B cell (primary cell): ENCODE data around the gene SPAG5. TPM values are rescaled to one million over a fixed set of nuclear protein-coding genes. Genes with fewer than 3 reads are reported as not detected.

Source experiments
- ATAC-seq: fragments of 200-7000 bp; cut with Tn5 transposase; one replicate; pipeline ENCODE4 v1.10.0; 2021; ENCODE audit warnings: low read depth, mild to moderate bottlenecking, moderate number of reproducible peaks, moderate library complexity
- CTCF ChIA-PET: fragments of 350-600 bp; sonication (Branson Sonifier 250); formaldehyde crosslinking; loops from one replicate; lab custom pipeline; 2021; ENCODE audit warnings: antibody characterized with exemption, inconsistent platforms; lab: Charles Lee
- POLR2A ChIA-PET: fragments of 350-600 bp; sonication (Branson Sonifier 250); formaldehyde crosslinking; loops from one replicate; lab custom pipeline; 2021; ENCODE audit warnings: antibody characterized with exemption; lab: Charles Lee
- DNase-seq: peaks from one replicate; pipeline ENCODE4 v3.0.0; 2013
- H2AFZ ChIP-seq: 2 replicates; pipeline ENCODE4 v1.6.1; 2012; ENCODE audit warnings: mild to moderate bottlenecking, low read depth, low read length; ENCODE audit not compliant: insufficient read depth, poor library complexity, severe bottlenecking
- H3K27ac ChIP-seq, 2 donors: 1 replicate in 1 of 2; 2 replicates in 1 of 2; pipeline ENCODE4 v1.5.1; 2012 to 2013; ENCODE audit warnings: low read length in 2 of 2, mild to moderate bottlenecking in 2 of 2, moderate library complexity in 1 of 2
- H3K27me3 ChIP-seq, 4 experiments: fragments of 200-600 bp in 1 of 4; sonication (generic) in 1 of 4; replicated peaks in 1 of 4; 1 replicate in 2 of 4; 2 replicates in 2 of 4; pipeline versions ENCODE4 v1.6.1 to v1.7.0; 2013 to 2016; ENCODE audit warnings: low read length in 3 of 4, mild to moderate bottlenecking in 2 of 4, mixed read lengths in 1 of 4, moderate library complexity in 1 of 4; ENCODE audit not compliant: insufficient read depth in 4 of 4, control insufficient read depth in 3 of 4; ENCODE audit errors: control extremely low read depth in 1 of 4
- H3K36me3 ChIP-seq, 2 experiments: replicated peaks in 1 of 2; 1 replicate in 1 of 2; 2 replicates in 1 of 2; pipeline versions ENCODE4 v1.6.1 to v1.7.1; 2013; ENCODE audit warnings: low read length in 1 of 2; ENCODE audit not compliant: insufficient read depth in 2 of 2, control insufficient read depth in 1 of 2; ENCODE audit errors: control extremely low read depth in 1 of 2, extremely low read depth in 1 of 2
- H3K4me1 ChIP-seq, 2 donors: fragments of 200-600 bp in 1 of 2; sonication (generic) in 1 of 2; 1 replicate in 1 of 2; 2 replicates in 1 of 2; pipeline versions ENCODE4 v1.5.1 to v1.6.1; 2013 to 2017; ENCODE audit warnings: low read length in 2 of 2; ENCODE audit not compliant: control insufficient read depth in 2 of 2, insufficient read depth in 2 of 2
- H3K4me2 ChIP-seq: replicated peaks from 2 replicates; pipeline ENCODE3; 2012; ENCODE audit warnings: mild to moderate bottlenecking, low read depth, low read length; ENCODE audit not compliant: poor library complexity, severe bottlenecking
- H3K4me3 ChIP-seq, 5 experiments: fragments of 200-600 bp in 1 of 5; sonication (generic) in 1 of 5; 1 replicate in 3 of 5; 2 replicates in 2 of 5; pipeline versions ENCODE4 v1.5.1 to v1.7.0; 2011 to 2016; ENCODE audit warnings: low read length in 4 of 5, mild to moderate bottlenecking in 4 of 5, low read depth in 2 of 5, control low read depth in 1 of 5, moderate library complexity in 1 of 5; ENCODE audit not compliant: insufficient read depth in 1 of 5; ENCODE audit errors: control extremely low read depth in 1 of 5, extremely low read depth in 1 of 5
- H3K79me2 ChIP-seq: fragments of 200-600 bp; sonication (generic); one replicate; pipeline ENCODE4 v1.6.0; 2016; ENCODE audit warnings: low read length; ENCODE audit not compliant: control insufficient read depth, insufficient read depth
- H3K9ac ChIP-seq: fragments of 200-600 bp; sonication (generic); 2 replicates; pipeline ENCODE4 v1.6.1; 2017; ENCODE audit warnings: mild to moderate bottlenecking, low read length, moderate library complexity
- H3K9me3 ChIP-seq, 3 donors: one replicate each; pipeline versions ENCODE4 v1.6.1 to v1.7.1; 2013; ENCODE audit warnings: low read length in 2 of 3; ENCODE audit not compliant: control insufficient read depth in 2 of 3, insufficient read depth in 1 of 3; ENCODE audit errors: control extremely low read depth in 1 of 3
- H4K20me1 ChIP-seq: 2 replicates; pipeline ENCODE4 v1.6.0; 2012; ENCODE audit warnings: mild to moderate bottlenecking, low read length; ENCODE audit not compliant: insufficient read depth, control insufficient read depth, poor library complexity, severe bottlenecking
- H3K27ac Mint-ChIP-seq: one replicate; pipeline ENCODE4 v1.8.0; 2021; ENCODE audit warnings: mixed read lengths
- H3K27me3 Mint-ChIP-seq: one replicate; pipeline ENCODE4 v1.8.0; 2021; ENCODE audit warnings: mixed read lengths
- H3K4me1 Mint-ChIP-seq: one replicate; pipeline ENCODE4 v1.8.0; 2021; ENCODE audit warnings: mixed read lengths
- H3K4me3 Mint-ChIP-seq: one replicate; pipeline ENCODE4 v1.8.0; 2021; ENCODE audit warnings: mixed read lengths
- H3K9me3 Mint-ChIP-seq: one replicate; pipeline ENCODE4 v1.8.0; 2022; ENCODE audit warnings: mixed read lengths; ENCODE audit not compliant: insufficient read depth
- EZH2 ChIP-seq: IDR thresholded peaks from 2 replicates; pipeline ENCODE4 v1.6.1; 2012; ENCODE audit warnings: borderline replicate concordance, low read depth, mild to moderate bottlenecking, moderate library complexity, low read length; ENCODE audit not compliant: insufficient read depth, poor library complexity, severe bottlenecking
- WGBS: methylation state at CpG from one replicate; pipeline ENCODE4 v1.1.5; 2013; ENCODE audit warnings: missing lambda C conversion rate; ENCODE audit not compliant: insufficient coverage; 5-methylcytosine and 5-hydroxymethylcytosine counted together
- intact Hi-C: fragments of 100-400 bp; cut with micrococcal nuclease; formaldehyde crosslinking; loops from one replicate; pipeline ENCODE4 v1.10.0; 2022
- polyA plus RNA-seq: library from polyadenylated mRNA; depleted of rRNA; stranded (reverse); fragments of >200 nt; gene quantifications from 2 replicates; pipeline ENCODE4 v1.2.3, GENCODE V29; 2012
- total RNA-seq, 2 donors: library from RNA; stranded (reverse); fragments of 120-200 nt in 1 of 2; gene quantifications; 1 replicate in 1 of 2; 2 replicates in 1 of 2; pipeline versions ENCODE4 v1.2.3 to v1.2.4, GENCODE V29; 2013 to 2022
- TF ChIP-seq, protein P1 (sequence below): fragments of 200-600 bp; IDR thresholded peaks from one replicate; pipeline ENCODE4 v1.8.0; 2022; ENCODE audit warnings: antibody characterized with exemption, mild to moderate bottlenecking

SPAG5 gene
- total and polyA plus RNA-seq, 2 donors (not counting 1 experiment from before 2014, with no cell fraction given), result 4.7 to 8.0 TPM

DNA sequence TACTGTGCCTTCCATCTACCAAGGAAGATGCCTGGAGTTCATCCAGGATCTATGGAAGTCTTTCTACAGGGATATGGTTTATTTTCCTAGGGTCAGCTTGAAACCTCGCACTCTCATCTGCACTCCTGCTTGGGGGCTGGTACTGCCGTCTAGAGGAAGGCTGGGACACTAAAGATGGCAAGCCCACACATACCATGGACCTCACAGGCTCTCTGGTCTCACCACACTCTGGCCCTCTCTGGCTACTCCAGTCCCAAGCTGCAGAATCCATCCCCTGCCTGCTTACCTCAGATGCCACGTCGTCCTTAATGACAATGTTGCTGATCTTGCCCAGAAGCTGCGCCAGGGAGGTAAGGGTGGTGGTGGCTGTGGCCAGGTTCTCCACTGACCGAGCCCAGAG is 44.3 kb downstream of the SPAG5 start:
- Histone ChIP-seq H3K4me2 (no peak overlapping the region), H3K79me2 (peaks cover 29% of the 10 kb centered on the region), H3K27me3 (no peaks in the 10 kb centered on the region), H4K20me1 (peaks cover 16% of the 10 kb centered on the region), H3K9ac (no peak overlapping the region), H3K36me3 (peaks cover 24 to 58% of the 10 kb centered on the region in 2 experiments), H3K4me3 (no peak overlapping the region), H2AFZ (no peak overlapping the region), H3K27ac (no peak overlapping the region), H3K9me3 (no peaks in the 10 kb centered on the region), H3K4me1 (peaks cover 28 to 30% of the 10 kb centered on the region in 2 donors)
- DNase-seq (peak; percentile 36), ATAC-seq (no peak)
- Mint-ChIP-seq H3K27ac (peak overlapping the region; percentile 32), H3K4me1 (peaks cover 30% of the 10 kb centered on the region), H3K9me3 (no peaks in the 10 kb centered on the region), H3K4me3 (no peak overlapping the region), H3K27me3 (no peaks in the 10 kb centered on the region)
- 96% methylated on average over 6 of the region's 6 CpGs for WGBS
- intact Hi-C loops, result no loop called here
- POLR2A ChIA-PET, result no interaction called here
- CTCF ChIA-PET, result interaction anchor here (0.6 to 2.2 kb wide), 5 partner anchors 20 to 138 kb away, joined by 3 to 7 read pairs (median 4); partner anchors contain the start of gene SPAG5
- TF ChIP-seq EZH2, result no peak
- TF ChIP-seq, protein P1, sequence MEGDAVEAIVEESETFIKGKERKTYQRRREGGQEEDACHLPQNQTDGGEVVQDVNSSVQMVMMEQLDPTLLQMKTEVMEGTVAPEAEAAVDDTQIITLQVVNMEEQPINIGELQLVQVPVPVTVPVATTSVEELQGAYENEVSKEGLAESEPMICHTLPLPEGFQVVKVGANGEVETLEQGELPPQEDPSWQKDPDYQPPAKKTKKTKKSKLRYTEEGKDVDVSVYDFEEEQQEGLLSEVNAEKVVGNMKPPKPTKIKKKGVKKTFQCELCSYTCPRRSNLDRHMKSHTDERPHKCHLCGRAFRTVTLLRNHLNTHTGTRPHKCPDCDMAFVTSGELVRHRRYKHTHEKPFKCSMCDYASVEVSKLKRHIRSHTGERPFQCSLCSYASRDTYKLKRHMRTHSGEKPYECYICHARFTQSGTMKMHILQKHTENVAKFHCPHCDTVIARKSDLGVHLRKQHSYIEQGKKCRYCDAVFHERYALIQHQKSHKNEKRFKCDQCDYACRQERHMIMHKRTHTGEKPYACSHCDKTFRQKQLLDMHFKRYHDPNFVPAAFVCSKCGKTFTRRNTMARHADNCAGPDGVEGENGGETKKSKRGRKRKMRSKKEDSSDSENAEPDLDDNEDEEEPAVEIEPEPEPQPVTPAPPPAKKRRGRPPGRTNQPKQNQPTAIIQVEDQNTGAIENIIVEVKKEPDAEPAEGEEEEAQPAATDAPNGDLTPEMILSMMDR, result peak; percentile 24

DNA sequence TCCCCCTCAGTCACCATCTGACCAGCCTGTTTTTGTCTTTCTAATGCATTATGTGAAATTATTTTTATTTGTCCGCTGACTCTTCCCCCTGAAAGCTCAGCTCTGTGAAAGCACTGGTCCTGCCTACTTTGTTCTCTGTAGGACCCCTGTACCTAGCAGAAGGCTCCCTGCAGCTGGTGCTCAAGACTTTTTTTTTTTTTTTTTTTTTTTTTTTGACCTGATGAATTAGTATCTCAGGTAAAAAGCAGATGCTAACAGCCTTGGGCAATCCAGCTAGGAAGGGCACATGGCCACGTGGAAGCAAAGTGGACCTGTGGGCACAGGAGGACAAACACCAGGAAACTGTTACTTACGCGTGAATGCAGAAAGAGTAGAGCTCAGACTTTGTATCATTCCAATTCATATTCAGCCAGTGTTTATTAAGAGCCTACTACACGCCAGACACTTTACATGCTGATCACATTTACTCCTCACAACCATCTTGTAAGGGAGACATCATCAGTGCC is 45.8 kb downstream of the SPAG5 start:
- intact Hi-C loops, result loop anchor here (1.0 kb wide), 4 partner anchors 14 to 46 kb away; partner anchors contain the start of genes PIGS and SPAG5
- 96% methylated on average over 3 of the region's 5 CpGs for WGBS
- peaks cover 43 to 45% of the 10 kb centered on the region in 2 donors for H3K4me1 ChIP-seq
- POLR2A ChIA-PET, result interaction anchor here (0.6 to 3.3 kb wide), 4 partner anchors 15 to 60 kb away, joined by 4 to 16 read pairs (median 9); partner anchors contain the start of genes ALDOC and PIGS
- H3K9ac ChIP-seq, result no peak overlapping the region
- peak overlapping the region; percentile 85 for H3K4me2 ChIP-seq
- CTCF ChIA-PET, result interaction anchor here (0.6 to 2.9 kb wide), 9 partner anchors 9 to 316 kb away, joined by 3 to 11 read pairs (median 4); no protein-coding TSS in a partner anchor
- Mint-ChIP-seq H3K4me1 (peaks cover 45% of the 10 kb centered on the region), H3K9me3 (no peaks in the 10 kb centered on the region), H3K27me3 (no peaks in the 10 kb centered on the region), H3K4me3 (peak overlapping the region; percentile 95), H3K27ac (peak overlapping the region; percentile 62)
- peaks cover 21 to 57% of the 10 kb centered on the region in 2 experiments for H3K36me3 ChIP-seq
- H3K79me2 ChIP-seq, result peaks cover 23% of the 10 kb centered on the region
- H3K27me3 ChIP-seq, result no peaks in the 10 kb centered on the region
- peak overlapping the region in 3 of 5 experiments; percentile 78 to 85 (median 85) for H3K4me3 ChIP-seq
- H2AFZ ChIP-seq, result peak overlapping the region; percentile 69
- no peaks in the 10 kb centered on the region for H3K9me3 ChIP-seq
- DNase-seq (no peak), ATAC-seq (no peak)
- H3K27ac ChIP-seq, result no peak overlapping the region
- TF ChIP-seq, protein P1, result no peak
- TF ChIP-seq EZH2, result no peak
- H4K20me1 ChIP-seq, result peaks cover 13% of the 10 kb centered on the region
